Activated CD8-positive, alpha-beta T cell treated with anti-CD3 and anti-CD28 coated beads, Interleukin-2, amount 10 ng/mL, durations not matched to agents 7 days and 5 days (primary cell): ENCODE results near the gene BCAS3. TPM values are rescaled to one million over a fixed set of nuclear protein-coding genes. Genes with fewer than 3 reads are reported as not detected.

ENCODE experiments used
- ATAC-seq: fragments of 150-1000 bp; cut with Tn5 transposase; one replicate; pipeline ENCODE4 v1.10.0; 2021; ENCODE audit warnings: moderate library complexity
- CTCF ChIA-PET: fragments of 350-600 bp; sonication (Branson Sonifier 250); formaldehyde crosslinking; loops from one replicate; lab custom pipeline; 2021; ENCODE audit warnings: antibody characterized with exemption; lab: Charles Lee
- POLR2A ChIA-PET: fragments of 350-600 bp; sonication (Branson Sonifier 250); formaldehyde crosslinking; loops from one replicate; lab custom pipeline; 2021; ENCODE audit warnings: antibody characterized with exemption; lab: Charles Lee
- DNase-seq: peaks from one replicate; pipeline ENCODE4 v3.0.0-alpha.2; 2020
- H3K27ac Mint-ChIP-seq: one replicate; pipeline ENCODE4 v1.8.0; 2021; ENCODE audit warnings: mild to moderate bottlenecking, mixed read lengths
- H3K27me3 Mint-ChIP-seq: one replicate; pipeline ENCODE4 v1.8.0; 2021; ENCODE audit warnings: low read depth, mixed read lengths
- H3K36me3 Mint-ChIP-seq: one replicate; pipeline ENCODE4 v1.8.0; 2021; ENCODE audit warnings: low read depth, mixed read lengths
- H3K4me1 Mint-ChIP-seq: one replicate; pipeline ENCODE4 v1.8.0; 2021; ENCODE audit warnings: low read depth, mixed read lengths
- H3K4me3 Mint-ChIP-seq: one replicate; pipeline ENCODE4 v1.8.0; 2021; ENCODE audit warnings: mild to moderate bottlenecking, mixed read lengths
- H3K9me3 Mint-ChIP-seq: one replicate; pipeline ENCODE4 v1.8.0; 2022; ENCODE audit warnings: mixed read lengths; ENCODE audit not compliant: insufficient read depth
- total RNA-seq, 2 experiments: library from RNA; stranded (reverse); gene quantifications; one replicate each; pipeline ENCODE4 v1.2.3, GENCODE V29; 2021

BCAS3 gene
- total RNA-seq, 2 experiments from 2014 or later, result 13.0 to 16.3 TPM

DNA sequence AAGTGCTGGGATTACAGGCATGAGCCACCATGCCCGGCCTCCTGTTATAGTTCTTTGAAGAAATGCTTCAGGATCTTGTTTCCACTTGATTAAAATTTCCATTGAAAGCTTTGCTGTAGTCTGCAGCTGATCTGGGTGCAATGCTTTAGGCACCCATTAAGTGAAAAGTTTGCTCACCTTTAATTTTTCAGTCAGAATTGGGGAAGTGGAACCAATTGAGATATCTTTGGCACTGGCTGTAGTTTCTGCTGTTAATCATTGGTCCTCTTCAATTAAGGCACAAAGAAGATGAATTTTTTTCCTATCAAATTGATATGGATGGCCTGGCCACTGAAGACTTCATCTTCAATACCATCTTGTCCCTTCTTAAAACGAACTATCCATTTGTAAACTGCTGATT is 385.9 kb downstream of the BCAS3 start:
- Mint-ChIP-seq H3K9me3 (no peaks in the 10 kb centered on the region), H3K4me1 (peaks cover 22% of the 10 kb centered on the region), H3K27me3 (no peaks in the 10 kb centered on the region), H3K36me3 (peaks cover 3% of the 10 kb centered on the region), H3K27ac (no peak overlapping the region), H3K4me3 (no peak overlapping the region)
- no peak for DNase-seq
- ChIA-PET CTCF (no interaction called here), POLR2A (no interaction called here)
- no peak for ATAC-seq

DNA sequence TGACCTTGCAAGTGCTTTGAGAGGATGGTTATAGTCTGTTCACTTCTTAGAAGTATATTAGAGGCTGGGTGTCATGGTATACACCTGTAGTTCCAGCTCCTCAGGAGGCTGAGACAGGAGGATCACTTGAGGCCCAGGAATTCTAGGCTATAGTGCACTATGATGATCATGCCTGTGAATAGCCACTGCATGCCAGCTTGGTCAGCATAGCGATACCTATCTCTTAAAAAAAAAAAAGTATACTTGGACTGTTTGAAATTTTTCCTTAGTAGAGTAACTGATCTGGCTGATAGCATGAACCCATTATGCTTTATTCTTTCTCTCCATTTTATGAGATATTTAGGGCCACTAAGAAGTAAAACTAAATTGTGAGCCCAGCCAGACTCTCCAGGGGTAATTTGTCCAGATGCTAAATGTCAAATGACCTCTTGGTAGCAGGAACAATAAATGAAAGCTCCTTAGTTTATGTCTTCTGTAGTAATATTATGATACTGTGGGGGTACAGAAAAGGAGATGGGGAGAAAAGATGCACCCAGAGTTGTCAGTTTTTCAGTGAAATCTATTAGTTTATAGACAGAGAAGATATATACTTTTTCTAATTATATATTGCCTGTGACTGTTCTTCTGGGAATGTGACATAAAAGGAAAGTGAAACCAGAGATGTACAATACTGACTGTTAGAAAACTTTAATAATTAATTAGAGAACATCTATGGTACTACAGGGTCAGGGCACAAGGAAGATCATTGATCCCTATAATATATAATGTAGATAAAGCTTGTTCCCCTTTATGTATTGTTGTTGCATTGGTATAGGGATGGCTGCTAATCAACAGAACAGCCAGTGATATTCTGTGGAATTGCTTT is 386.7 kb downstream of the BCAS3 start:
- ChIA-PET POLR2A (no interaction called here), CTCF (no interaction called here)
- DNase-seq, result no peak
- H3K36me3 Mint-ChIP-seq, result peaks cover 2% of the 10 kb centered on the region
- no peaks in the 10 kb centered on the region for H3K9me3 Mint-ChIP-seq
- peak; percentile 15 for ATAC-seq
- no peak overlapping the region for H3K27ac Mint-ChIP-seq
- no peak overlapping the region for H3K4me3 Mint-ChIP-seq
- no peaks in the 10 kb centered on the region for H3K27me3 Mint-ChIP-seq
- peaks cover 20% of the 10 kb centered on the region for H3K4me1 Mint-ChIP-seq

DNA sequence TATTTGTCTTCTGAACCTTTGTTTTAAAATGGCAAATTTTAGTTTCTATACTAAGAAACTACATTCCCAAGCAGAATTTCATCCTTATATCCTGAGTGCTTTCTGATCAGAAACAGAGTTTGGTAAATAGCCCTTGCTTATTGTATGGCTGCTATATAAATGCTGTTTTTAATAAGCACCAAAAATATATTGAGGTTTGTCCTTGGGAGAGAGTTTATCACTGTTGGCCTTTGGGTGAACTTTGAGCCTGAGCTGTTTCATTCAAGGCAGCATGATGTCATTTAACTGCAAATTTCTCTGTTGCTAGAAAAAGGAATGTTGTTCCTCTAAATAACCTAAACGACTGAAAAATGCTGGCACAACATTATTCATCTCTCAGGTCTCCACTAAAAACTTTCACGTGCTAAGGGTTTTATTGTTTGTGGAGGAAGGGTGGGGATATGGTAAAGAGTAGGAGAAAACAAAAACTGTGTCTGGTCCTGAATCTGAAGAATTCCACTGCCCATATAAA is 387.7 kb downstream of the BCAS3 start:
- H3K4me3 Mint-ChIP-seq, result no peak overlapping the region
- no peak overlapping the region for H3K27ac Mint-ChIP-seq

DNA sequence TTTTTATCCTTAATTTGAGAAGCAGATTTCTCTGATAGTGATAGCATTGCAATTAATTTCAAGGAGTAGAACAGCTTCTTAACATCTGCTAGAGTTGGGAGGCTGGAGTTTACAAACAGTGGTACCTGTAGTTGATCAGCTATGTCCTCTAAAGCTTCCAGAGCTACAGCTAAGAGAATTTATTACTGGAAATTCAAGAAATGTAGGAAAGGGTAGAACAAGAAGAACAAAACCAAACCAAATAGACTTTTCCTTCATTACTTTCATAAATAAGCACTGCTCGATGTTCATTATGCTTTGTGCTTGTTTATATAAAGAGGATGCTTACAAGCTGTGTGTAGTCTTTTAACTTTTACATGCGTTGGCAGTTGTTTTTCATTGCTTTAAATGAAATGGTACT is 388.4 kb downstream of the BCAS3 start:
- ATAC-seq (no peak), DNase-seq (no peak)
- peaks cover 13% of the 10 kb centered on the region for H3K4me1 Mint-ChIP-seq
- no peak overlapping the region for H3K4me3 Mint-ChIP-seq
- ChIA-PET CTCF (no interaction called here), POLR2A (interaction anchor here (0.9 kb wide), 1 partner anchor 156 kb away, joined by 3 read pairs; no protein-coding TSS in a partner anchor)
- H3K27ac Mint-ChIP-seq, result no peak overlapping the region
- H3K9me3 Mint-ChIP-seq, result no peaks in the 10 kb centered on the region
- H3K27me3 Mint-ChIP-seq, result no peaks in the 10 kb centered on the region
- no peaks in the 10 kb centered on the region for H3K36me3 Mint-ChIP-seq

More for the DNA sequence above, 387.7 kb downstream of the BCAS3 start:
- Mint-ChIP-seq H3K9me3 (no peaks in the 10 kb centered on the region), H3K36me3 (no peaks in the 10 kb centered on the region), H3K4me1 (peaks cover 15% of the 10 kb centered on the region), H3K27me3 (no peaks in the 10 kb centered on the region)
- POLR2A ChIA-PET, result no interaction called here
- no peak for DNase-seq
- no peak for ATAC-seq
- CTCF ChIA-PET, result no interaction called here

DNA sequence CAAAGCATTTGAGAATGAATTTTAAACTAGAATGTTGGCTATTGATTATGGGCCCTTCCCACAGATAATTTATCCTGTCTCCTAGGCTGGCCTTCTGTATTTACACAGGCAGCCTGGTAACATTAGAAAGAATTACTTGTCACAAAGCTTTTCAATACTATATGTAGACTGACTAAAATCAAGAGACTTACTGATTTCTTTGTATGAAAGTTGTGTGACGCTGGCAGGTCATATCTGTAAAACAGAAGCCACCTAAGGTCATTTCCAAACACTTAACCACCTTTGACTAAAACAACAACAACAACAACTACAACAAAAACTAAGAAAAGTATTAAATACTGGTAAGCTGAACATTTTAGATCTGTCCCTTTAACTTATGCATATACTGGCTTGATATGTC is 393.0 kb downstream of the BCAS3 start:
- Mint-ChIP-seq H3K27me3 (no peaks in the 10 kb centered on the region), H3K4me3 (no peak overlapping the region), H3K36me3 (no peaks in the 10 kb centered on the region), H3K9me3 (no peaks in the 10 kb centered on the region), H3K4me1 (no peaks in the 10 kb centered on the region), H3K27ac (no peak overlapping the region)
- ATAC-seq, result no peak
- DNase-seq, result no peak
- ChIA-PET CTCF (no interaction called here), POLR2A (no interaction called here)

DNA sequence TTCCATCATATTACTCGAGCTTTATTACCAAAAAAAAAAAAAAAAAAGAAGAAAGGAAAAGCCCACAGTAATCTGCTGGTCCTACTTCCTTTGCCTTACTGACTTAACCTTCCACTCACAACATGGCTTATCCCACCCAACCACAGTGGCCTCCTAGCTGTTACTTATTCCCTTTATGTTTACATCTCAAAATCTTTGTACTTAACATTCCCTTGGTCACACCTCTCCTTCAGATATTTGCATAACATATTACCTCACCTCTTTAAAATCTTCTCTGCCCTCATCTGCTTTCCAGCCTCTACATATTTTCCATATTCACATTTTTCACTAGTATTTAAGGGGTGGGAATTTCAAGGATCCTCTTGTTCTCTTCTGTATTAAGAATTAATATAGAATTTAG is 395.0 kb downstream of the BCAS3 start:
- Mint-ChIP-seq H3K27ac (no peak overlapping the region), H3K27me3 (no peaks in the 10 kb centered on the region), H3K9me3 (no peaks in the 10 kb centered on the region), H3K4me1 (peaks cover 1% of the 10 kb centered on the region), H3K36me3 (no peaks in the 10 kb centered on the region), H3K4me3 (no peak overlapping the region)
- DNase-seq, result no peak
- POLR2A ChIA-PET, result no interaction called here
- ATAC-seq, result no peak
- CTCF ChIA-PET, result interaction anchor here (1.5 kb wide), 1 partner anchor 352 kb away, joined by 3 read pairs; no protein-coding TSS in a partner anchor

DNA sequence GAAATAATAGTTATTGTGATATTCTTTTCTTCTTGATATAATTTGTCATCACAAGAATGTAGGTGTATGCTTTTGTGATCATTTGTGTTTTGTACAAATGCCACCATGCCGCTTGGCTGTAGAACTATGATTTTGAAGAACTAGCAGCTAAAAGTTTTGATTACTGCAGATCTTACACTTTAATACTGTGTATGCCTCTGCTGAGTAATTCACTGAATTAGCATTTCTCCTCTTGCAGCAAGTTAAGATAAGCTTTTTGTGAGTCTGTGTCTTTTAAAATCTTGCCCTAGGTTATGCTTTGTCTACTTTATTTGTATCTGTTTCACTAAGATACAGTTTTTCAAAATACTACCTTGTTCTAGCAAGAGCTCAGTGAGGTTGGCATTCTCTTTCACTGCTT is 395.5 kb downstream of the BCAS3 start:
- CTCF ChIA-PET, result interaction anchor here (1.5 kb wide), 1 partner anchor 352 kb away, joined by 3 read pairs; no protein-coding TSS in a partner anchor
- Mint-ChIP-seq H3K27ac (no peak overlapping the region), H3K36me3 (no peaks in the 10 kb centered on the region), H3K4me3 (no peak overlapping the region), H3K9me3 (no peaks in the 10 kb centered on the region), H3K27me3 (no peaks in the 10 kb centered on the region), H3K4me1 (peaks cover 1% of the 10 kb centered on the region)
- POLR2A ChIA-PET, result no interaction called here
- ATAC-seq (no peak), DNase-seq (no peak)

DNA sequence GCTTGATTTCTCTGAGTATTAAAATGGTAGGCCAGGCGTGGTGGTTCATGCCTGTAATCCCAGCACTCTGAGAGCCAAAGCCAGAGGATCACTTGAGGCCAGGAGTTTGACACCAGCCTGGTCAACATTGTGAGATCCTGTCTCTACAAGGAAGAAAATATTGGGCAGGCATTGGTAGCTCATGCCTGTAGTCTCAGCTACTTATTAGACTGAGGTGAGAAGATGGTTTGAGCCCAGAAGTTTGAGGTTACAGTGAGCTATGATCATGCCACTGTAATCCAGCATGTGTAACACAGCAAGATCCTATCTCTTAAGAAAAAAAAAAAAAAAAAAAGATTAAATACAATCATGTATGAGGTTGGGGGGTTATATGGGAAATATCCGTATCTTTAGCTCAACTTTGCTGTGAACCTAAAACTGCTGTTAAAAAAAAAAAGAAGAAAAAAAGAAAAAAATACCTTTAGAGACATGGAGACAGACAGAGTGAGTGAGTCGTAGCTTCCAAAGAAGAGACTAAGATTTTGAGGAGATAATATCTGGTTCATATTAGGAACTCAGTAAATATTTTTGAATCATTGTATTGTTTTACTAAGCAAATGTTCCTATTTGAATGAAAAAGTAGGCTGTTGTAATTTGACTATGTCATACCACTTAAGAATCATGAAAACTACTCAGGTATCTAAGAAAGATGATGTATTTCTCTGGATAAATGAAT is 396.3 kb downstream of the BCAS3 start:
- CTCF ChIA-PET, result no interaction called here
- POLR2A ChIA-PET, result no interaction called here
- Mint-ChIP-seq H3K27me3 (no peaks in the 10 kb centered on the region), H3K4me3 (no peak overlapping the region), H3K36me3 (no peaks in the 10 kb centered on the region), H3K4me1 (peaks cover 1% of the 10 kb centered on the region), H3K9me3 (no peaks in the 10 kb centered on the region), H3K27ac (no peak overlapping the region)
- no peak for ATAC-seq
- no peak for DNase-seq

DNA sequence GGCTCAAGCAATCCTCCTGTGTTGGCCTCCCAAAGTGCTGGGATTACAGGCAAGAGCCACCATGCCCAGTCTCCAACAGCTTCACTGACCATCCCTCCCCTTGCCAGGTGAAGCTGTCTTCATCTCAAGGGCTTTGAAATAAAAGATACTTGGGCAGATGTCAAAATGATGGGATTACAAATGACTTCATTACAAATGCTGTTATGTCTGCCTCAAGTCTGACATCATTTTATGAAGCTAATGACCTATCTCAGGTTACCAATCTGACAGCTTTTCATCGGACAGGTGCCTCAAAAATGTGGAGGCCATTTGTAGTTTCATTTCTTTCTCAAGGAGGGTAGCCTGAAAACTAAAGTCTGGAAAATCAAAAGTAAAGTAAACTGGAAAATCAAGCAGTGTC is 398.3 kb downstream of the BCAS3 start:
- ChIA-PET CTCF (no interaction called here), POLR2A (no interaction called here)
- peaks cover 2% of the 10 kb centered on the region for H3K36me3 Mint-ChIP-seq
- ATAC-seq (no peak), DNase-seq (no peak)
- no peaks in the 10 kb centered on the region for H3K27me3 Mint-ChIP-seq
- H3K4me3 Mint-ChIP-seq, result no peak overlapping the region
- no peaks in the 10 kb centered on the region for H3K9me3 Mint-ChIP-seq
- no peak overlapping the region for H3K27ac Mint-ChIP-seq
- H3K4me1 Mint-ChIP-seq, result peaks cover 1% of the 10 kb centered on the region

DNA sequence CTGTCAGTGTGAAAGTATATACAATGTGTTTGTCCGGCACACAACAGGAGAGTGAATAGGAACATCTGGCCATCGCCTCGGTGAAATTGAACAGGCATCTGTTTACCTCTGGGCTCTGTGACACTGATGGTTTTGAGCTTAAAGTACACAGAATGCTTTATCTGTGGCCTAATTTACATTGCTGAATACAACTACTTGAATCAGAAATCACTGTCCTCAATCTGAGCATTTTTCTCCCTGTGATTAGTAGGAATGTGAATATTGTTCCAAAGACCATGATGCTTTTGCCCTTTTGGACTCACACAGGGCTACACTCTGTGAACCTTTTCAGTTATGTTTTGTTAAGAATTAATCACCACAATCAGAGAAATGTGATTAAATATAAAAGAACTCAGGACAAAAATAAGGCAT is 399.0 kb downstream of the BCAS3 start:
- POLR2A ChIA-PET, result no interaction called here
- Mint-ChIP-seq H3K27ac (no peak overlapping the region), H3K9me3 (no peaks in the 10 kb centered on the region), H3K36me3 (peaks cover 2% of the 10 kb centered on the region), H3K4me3 (no peak overlapping the region), H3K4me1 (peaks cover 1% of the 10 kb centered on the region), H3K27me3 (no peaks in the 10 kb centered on the region)
- no peak for ATAC-seq
- CTCF ChIA-PET, result no interaction called here
- no peak for DNase-seq

DNA sequence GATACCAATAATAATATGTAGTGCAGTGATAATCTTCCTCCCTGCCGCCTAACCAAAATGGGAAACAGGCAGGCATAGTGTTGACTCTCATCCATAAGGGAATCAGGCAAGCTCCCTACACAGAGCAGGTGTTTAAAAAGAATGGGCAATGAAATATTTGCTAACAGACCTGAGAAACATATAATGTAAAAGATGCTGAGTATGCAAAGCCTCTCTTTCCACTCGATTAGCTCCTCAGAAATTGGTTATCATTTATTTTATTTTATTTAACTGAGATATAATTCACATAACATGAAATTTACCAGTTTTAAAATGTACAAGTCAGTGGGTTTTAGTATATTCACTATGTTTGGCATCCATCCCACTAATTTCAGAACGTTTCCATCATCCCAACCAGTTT is 404.3 kb downstream of the BCAS3 start:
- no peak for ATAC-seq
- H3K4me1 Mint-ChIP-seq, result no peaks in the 10 kb centered on the region
- peaks cover 2% of the 10 kb centered on the region for H3K36me3 Mint-ChIP-seq
- ChIA-PET CTCF (no interaction called here), POLR2A (no interaction called here)
- no peak overlapping the region for H3K4me3 Mint-ChIP-seq
- no peaks in the 10 kb centered on the region for H3K27me3 Mint-ChIP-seq
- no peak overlapping the region for H3K27ac Mint-ChIP-seq
- DNase-seq, result no peak
- H3K9me3 Mint-ChIP-seq, result no peaks in the 10 kb centered on the region

DNA sequence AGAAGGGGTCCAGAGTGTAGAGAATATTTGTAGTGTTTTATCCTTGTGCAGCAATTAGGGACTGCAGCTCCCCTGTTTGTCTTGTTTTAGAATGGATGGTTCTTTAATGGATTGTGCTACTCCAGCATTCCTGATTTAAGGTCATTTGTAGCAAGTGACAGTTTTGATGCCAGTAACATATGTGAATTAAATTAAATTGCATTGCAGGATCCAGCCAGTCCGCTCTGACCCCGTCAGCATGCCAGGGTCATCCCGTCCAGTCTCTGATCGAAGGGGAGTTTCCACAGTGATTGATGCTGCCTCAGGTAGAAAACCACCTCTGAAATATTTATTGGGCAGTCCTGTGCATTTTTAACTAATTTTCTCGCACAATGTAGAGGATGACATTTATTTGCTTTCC is 406.6 kb downstream of the BCAS3 start:
- Mint-ChIP-seq H3K4me1 (no peaks in the 10 kb centered on the region), H3K27ac (no peak overlapping the region), H3K9me3 (peaks cover 2% of the 10 kb centered on the region), H3K27me3 (no peaks in the 10 kb centered on the region), H3K36me3 (peaks cover 3% of the 10 kb centered on the region), H3K4me3 (no peak overlapping the region)
- no peak for DNase-seq
- no peak for ATAC-seq
- POLR2A ChIA-PET, result no interaction called here
- CTCF ChIA-PET, result interaction anchor here (1.1 to 1.3 kb wide), 2 partner anchors 112 to 364 kb away, joined by 3 to 4 read pairs; no protein-coding TSS in a partner anchor
